Lower leg skin (tissue), 4 donors: ENCODE measurements around the gene PDE7B. TPM values are rescaled to one million over a fixed set of nuclear protein-coding genes. Genes with fewer than 3 reads are reported as not detected.
"Not testable (repeated sequence)": the region's sequence is repeated elsewhere in the genome, so short reads cannot be mapped to it uniquely, and the experiment has no call there.

ENCODE experiments used
- DNase-seq, 2 donors: peaks; one replicate each; pipeline ENCODE4 v3.0.0-alpha.2; 2019; ENCODE audit warnings: low spot score in 2 of 2
- H3K4me3 ChIP-seq: fragments of 200-600 bp; sonication (generic); 2 replicates; pipeline ENCODE4 v1.5.1; 2017; ENCODE audit warnings: mild to moderate bottlenecking, low read depth; ENCODE audit not compliant: poor library complexity, severe bottlenecking
- CTCF ChIP-seq, 3 donors: fragments of 450-650 bp; IDR thresholded peaks; one replicate each; pipeline ENCODE4 v1.5.1; 2016; ENCODE audit warnings: antibody characterized with exemption in 3 of 3, mild to moderate bottlenecking in 3 of 3, moderate library complexity in 2 of 3
- POLR2A ChIP-seq, 2 donors: fragments of 450-650 bp; IDR thresholded peaks; one replicate each; pipeline ENCODE4 v1.6.1; 2016 to 2017; ENCODE audit warnings: antibody characterized with exemption in 2 of 2, mild to moderate bottlenecking in 1 of 2, moderate library complexity in 1 of 2
- WGBS, 2 donors: methylation state at CpG; one replicate each; pipeline ENCODE4 v1.1.5; 2018; 5-methylcytosine and 5-hydroxymethylcytosine counted together
- intact Hi-C: fragments of 100-400 bp; cut with DNase I; formaldehyde crosslinking; loops from one replicate; pipeline ENCODE4 v1.15.0; 2023; ENCODE audit warnings: low total_unique reads
- total RNA-seq, 4 donors: library from RNA; depleted of rRNA; stranded (reverse); fragments of >200 nt; gene quantifications; one replicate each; pipeline ENCODE4 v1.1.0, GENCODE V29; 2016

The PDE7B gene
- total RNA-seq, 4 donors from 2014 or later: 0.30 to 1.5 (median 0.89) TPM

- DNase-seq: no peak
- WGBS, 2 donors: 71 to 94% methylated on average over 2 of the region's 2 CpGs
- H3K4me3 ChIP-seq: no peak overlapping the region
- intact Hi-C loops: no loop called here
- no peak for TF ChIP-seq POLR2A (IDR thresholded peaks at IDR 0.05)
- TF ChIP-seq CTCF (IDR thresholded peaks at IDR 0.05): no peak
These were observed 253.1 kb downstream of the PDE7B start for GRCh38 chr6:136104556-136104955.

- 84 to 85% methylated on average over 4 of the region's 4 CpGs for WGBS, 2 donors
- intact Hi-C loops, DNase-seq, H3K4me3 ChIP-seq: not testable (repeated sequence)
These were observed 254.3 kb downstream of the PDE7B start for GRCh38 chr6:136105797-136106196.

GRCh38 chr6:136108361-136108945, 257.0 kb downstream of the PDE7B start:
- 71 to 74% methylated on average over 10 of the region's 10 CpGs for WGBS, 2 donors
- DNase-seq: no peak
- no peak for TF ChIP-seq POLR2A (IDR thresholded peaks at IDR 0.05)
- no peak for TF ChIP-seq CTCF (IDR thresholded peaks at IDR 0.05)
- intact Hi-C loops: no loop called here
- no peak overlapping the region for H3K4me3 ChIP-seq

GRCh38 chr6:136111831-136112230, 260.3 kb downstream of the PDE7B start:
- H3K4me3 ChIP-seq: no peak overlapping the region
- 87 to 88% methylated on average over 2 of the region's 2 CpGs for WGBS, 2 donors
- no peak for DNase-seq
- intact Hi-C loops: no loop called here
- TF ChIP-seq POLR2A (IDR thresholded peaks at IDR 0.05) (no peak), CTCF (IDR thresholded peaks at IDR 0.05) (no peak)

GRCh38 chr6:136112262-136112661, 260.8 kb downstream of the PDE7B start:
- H3K4me3 ChIP-seq: no peak overlapping the region
- intact Hi-C loops: no loop called here
- DNase-seq: no peak
- WGBS, 2 donors: 92 to 94% methylated on average over 3 of the region's 3 CpGs
- TF ChIP-seq POLR2A (IDR thresholded peaks at IDR 0.05) (no peak), CTCF (IDR thresholded peaks at IDR 0.05) (no peak)

GRCh38 chr6:136113736-136114173, 262.3 kb downstream of the PDE7B start:
- DNase-seq: peak; percentile 66 to 85
- intact Hi-C loops: no loop called here
- TF ChIP-seq POLR2A (IDR thresholded peaks at IDR 0.05): no peak
- TF ChIP-seq CTCF (IDR thresholded peaks at IDR 0.05): no peak
- H3K4me3 ChIP-seq: no peak overlapping the region
- WGBS, 2 donors: 14 to 19% methylated on average over 5 of the region's 5 CpGs
